COLO829 (cell line): Measurements from ENCODE around the gene DOP1A.

ENCODE experiments used
- DNase-seq: peaks from one replicate; pipeline ENCODE4 v3.0.0; 2012; ENCODE audit warnings: low spot score

DOP1A gene

GRCh38 chr6:83071707-83072106 lies 4.2 kb downstream of the DOP1A start:
- no peak for DNase-seq

- DNase-seq, result no peak
Observed at GRCh38 chr6:83072726-83073125, 5.3 kb downstream of the DOP1A start.

- DNase-seq, result no peak
Observed at GRCh38 chr6:83073615-83074014, 6.1 kb downstream of the DOP1A start.

DNA sequence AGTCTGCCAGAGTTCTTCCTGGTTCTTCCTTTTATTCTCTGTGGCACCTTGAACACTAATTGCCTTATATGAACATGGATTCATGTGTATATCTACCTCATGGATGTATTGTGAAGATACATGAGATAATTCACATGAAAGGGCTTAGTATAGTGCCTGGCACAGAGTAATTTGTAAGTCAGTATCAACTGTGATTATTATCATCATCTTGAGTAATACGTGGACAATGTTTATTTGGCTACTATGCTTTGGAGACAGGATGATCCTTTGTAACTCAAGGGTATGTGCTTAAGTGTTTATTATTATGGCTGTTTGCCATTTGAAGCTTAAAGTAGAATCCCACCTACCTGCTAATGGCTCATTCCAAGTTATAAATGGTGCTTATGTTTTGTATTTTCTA lies 16.0 kb downstream of the DOP1A start:
- DNase-seq, result no peak

DNA sequence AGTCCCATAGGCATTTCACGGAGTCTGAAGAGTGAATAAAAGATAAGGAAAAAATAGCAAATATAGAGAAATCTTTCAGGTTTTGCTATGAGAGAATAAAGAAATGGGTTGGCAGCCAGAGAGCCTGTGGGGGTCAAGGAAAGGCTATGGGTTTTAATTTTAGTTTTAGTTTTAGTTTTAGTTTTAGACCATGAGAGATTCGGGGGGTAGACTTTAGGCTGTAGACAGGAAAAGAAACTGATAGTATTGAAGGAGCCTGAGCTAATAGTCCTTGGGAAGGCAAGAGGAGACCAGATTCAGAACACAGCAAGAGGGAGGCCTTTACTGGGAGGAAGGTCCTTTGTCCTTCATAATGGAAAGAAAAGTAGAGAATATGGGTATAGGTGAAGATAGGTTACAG lies 19.3 kb downstream of the DOP1A start:
- no peak for DNase-seq

- no peak for DNase-seq
Observed at GRCh38 chr6:83092756-83093399, 25.4 kb downstream of the DOP1A start.

GRCh38 chr6:83096791-83097190 lies 29.3 kb downstream of the DOP1A start:
- no peak for DNase-seq

- no peak for DNase-seq
Observed at GRCh38 chr6:83097204-83097603, 29.7 kb downstream of the DOP1A start.

DNA sequence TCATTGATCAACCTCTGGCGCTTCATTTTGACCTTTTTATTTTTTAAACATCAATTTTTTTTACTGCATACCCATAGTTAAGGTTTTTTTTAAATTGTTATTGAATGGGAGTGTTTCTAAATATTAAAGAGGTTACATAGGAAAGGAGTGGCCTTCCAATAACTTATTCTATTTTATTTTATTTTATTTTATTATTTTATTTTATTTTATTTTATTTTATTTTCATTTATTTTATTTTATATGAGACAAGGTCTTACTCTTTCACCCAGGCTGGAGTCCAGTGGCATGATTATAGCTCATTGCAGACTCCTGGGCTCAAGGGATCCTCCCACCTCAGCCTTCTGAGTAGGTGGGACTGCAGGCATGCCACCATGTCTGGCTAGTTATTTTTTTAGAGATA lies 30.2 kb downstream of the DOP1A start:
- DNase-seq, result no peak

- no peak for DNase-seq
Observed at GRCh38 chr6:83098589-83098988, 31.1 kb downstream of the DOP1A start.

DNA sequence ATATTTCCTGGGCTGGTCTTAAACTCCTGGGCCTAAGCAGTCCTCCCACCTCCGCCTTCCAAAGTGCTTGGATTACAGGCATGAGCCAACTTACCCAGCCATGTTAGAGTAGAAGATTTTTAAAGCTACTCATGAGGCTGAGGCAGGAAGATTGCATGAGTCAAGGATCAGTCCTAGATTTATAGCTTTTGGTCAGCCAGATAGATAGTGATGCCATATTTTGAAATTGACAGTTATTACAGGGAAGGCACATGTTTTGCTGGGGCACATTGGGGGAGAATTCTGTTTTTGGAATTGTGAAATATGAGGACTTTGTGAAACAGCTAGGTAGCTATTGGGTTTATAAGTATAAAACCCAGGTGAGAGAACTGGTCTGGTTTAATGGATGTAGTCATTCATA lies 40.9 kb downstream of the DOP1A start:
- DNase-seq, result no peak

DNA sequence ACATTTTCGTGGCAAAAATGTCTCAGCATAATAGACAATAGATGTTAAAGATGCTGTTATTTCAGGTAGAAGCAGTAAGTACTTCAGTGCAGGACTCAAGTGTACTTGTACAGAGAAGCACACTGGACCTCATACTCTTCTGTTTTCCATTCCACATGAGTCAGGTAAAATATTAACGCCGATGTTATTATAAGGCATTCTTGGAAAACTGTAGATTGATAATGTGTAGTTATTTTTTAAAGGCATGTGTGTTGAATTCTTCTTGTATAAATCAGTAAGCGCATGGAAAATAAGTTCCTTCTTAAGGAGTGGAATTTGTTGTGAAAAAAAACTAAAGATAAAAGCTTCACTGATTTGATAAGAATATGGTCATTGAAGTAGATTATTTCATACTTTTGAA lies 45.8 kb downstream of the DOP1A start:
- DNase-seq, result no peak

DNA sequence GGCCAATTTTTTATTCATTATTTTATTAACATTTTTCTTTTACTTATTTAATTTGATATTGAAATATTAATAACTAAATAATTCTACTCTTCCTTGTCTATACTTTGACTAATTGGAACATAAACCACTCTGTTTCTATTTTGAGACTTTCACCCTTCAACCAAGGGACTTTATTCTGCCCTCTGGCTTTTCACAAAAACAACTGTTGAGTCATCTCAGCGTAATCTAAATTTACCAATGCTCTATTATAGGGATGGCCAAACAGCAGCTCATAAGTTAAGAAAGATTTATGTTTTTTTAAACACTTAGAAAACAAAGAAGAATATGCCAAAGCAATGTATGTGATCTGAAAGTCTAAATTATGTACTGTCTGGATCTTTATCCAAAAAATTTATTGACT lies 46.7 kb downstream of the DOP1A start:
- peak; percentile 36 for DNase-seq

DNA sequence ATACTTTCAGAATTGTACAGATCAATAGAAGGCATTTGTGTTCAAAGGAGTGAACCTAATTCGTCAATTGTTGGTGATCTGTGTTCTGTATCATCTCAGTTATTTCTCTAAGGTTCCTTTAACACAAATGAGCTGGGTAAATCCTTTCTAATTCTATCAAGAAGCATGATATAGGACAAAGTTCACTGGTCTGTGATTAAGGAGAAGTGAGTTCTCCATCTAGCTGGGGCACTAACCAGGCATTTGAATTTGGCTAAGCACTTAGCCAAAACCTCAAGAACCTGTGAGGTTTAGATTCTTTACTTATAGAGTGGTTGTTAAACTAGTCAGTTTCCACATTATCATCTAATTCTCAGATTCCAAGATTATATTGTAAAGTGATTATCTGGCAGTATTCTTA lies 50.3 kb downstream of the DOP1A start:
- no peak for DNase-seq

GRCh38 chr6:83119742-83120300 lies 52.4 kb downstream of the DOP1A start:
- DNase-seq, result no peak

DNA sequence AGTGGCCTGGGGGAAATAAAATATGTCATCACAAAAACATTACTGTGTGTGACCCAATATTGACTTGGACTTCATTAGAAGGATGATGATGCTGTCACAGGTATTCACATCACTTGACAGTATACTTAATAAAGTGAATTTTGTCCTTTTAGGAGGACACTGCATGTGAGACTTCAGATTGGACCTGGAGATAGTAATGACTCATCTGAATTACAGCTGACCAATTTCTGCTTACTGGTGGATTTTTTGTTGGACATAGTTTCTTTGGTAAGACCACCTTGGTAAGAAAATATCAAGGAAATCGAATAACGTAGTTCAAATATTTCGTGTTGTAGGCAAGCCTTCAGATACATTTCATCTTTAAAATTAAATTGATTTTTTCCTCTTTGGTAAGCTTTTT lies 57.1 kb downstream of the DOP1A start:
- no peak for DNase-seq

DNA sequence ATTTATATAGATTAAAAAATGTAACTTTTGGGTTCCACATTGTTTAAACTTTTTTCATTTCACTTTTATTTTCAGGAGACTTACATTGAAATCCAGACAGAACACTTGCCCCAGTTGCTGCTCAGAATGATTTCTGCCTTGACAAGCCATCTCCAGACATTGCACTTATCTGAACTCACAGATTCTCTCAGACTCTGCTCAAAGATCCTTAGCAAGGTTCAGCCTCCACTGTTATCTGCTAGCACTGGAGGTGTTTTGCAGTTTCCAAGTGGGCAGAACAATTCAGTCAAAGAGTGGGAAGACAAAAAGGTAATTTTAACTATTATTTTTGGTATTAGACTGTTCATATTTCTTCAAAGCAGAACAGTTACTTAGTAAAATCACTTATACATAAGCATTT lies 58.0 kb downstream of the DOP1A start:
- DNase-seq, result no peak

DNA sequence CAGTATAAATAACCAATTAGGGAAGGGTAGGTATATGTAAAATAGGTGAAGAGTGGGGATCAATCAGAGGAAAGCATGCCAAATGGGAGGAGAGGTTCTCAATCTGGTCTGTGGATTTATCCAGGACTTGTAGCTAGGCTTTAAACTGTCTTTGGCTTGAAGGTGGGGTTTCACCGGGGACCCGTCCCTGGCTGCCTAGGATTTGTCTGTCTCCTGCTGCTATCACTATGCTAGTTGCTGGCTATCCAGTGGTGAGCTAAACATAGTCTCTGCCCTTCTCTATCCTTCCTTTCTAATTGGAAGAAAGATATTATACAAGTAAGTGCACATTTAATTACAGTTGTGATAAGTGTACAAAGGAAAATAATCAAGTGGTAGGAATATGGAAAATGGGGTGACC lies 58.8 kb downstream of the DOP1A start:
- no peak for DNase-seq

- DNase-seq, result no peak
Observed at GRCh38 chr6:83126807-83127206, 59.3 kb downstream of the DOP1A start.

DNA sequence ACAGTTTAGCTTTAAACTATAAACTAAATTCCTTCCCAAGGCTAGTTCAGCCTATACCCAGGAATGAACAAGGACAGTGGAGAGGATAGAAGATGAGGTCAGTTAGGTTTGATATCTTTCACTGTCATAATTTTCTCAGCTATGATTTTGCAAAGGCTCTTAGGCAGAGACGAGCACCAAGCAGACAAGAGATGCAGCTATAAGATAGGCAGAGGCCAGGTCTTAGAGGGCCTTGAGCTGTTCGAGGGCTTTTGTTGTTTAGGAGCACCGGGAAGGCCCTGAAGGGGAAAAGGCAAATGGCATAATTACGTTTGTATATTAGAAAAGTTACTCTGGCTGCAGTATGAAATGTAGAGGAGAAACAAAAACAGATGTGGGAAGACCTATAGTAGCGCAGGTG lies 59.8 kb downstream of the DOP1A start:
- no peak for DNase-seq

GRCh38 chr6:83127976-83128375 lies 60.5 kb downstream of the DOP1A start:
- no peak for DNase-seq

DNA sequence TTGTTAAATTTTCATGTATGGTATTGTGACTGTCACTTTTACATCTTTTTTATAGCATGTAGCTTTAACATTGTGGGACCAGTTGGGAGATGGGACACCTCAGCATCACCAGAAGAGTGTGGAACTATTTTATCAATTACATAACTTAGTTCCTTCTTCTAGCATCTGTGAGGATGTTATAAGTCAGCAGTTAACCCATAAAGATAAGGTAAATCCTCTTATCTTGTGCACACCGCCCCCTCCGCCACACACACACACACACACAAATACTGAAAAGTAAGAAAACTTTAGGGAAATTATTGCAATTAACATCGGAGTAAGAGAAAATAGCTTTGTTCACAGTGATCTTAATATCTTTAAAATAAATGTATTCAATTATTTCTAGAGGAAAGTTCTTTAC lies 64.7 kb downstream of the DOP1A start:
- no peak for DNase-seq

DNA sequence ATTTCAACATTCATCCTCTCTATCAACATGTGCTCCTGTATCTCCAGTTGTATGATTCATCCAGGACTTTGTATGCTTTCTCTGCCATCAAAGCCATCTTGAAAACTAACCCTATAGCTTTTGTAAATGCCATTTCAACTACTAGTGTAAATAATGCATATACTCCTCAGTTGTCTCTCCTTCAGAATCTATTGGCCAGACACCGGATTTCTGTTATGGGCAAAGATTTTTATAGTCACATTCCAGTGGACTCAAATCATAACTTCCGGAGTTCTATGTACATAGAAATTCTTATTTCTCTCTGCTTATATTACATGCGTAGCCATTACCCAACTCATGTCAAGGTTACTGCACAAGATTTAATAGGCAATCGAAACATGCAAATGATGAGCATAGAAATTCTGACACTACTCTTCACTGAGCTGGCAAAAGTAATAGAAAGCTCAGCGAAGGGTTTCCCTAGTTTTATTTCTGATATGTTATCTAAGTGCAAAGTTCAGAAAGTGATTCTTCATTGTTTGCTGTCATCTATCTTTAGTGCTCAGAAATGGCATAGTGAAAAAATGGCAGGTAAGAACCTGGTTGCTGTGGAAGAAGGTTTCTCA lies 70.7 kb downstream of the DOP1A start:
- no peak for DNase-seq

DNA sequence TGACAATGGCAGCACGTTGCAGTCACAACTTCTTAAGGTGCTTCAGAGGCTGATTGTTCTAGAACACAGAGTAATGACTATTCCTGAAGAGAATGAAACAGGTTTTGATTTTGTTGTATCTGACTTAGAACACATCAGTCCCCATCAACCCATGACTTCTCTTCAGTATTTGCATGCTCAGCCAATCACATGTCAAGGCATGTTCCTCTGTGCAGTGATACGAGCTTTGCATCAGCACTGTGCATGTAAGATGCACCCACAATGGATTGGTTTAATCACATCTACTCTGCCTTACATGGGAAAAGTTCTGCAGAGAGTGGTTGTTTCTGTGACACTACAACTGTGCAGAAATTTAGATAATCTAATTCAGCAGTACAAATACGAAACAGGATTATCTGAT lies 71.3 kb downstream of the DOP1A start:
- DNase-seq, result no peak
